ENCODE measurements around the gene SNAPC1.
A peak's percentile ranks its signal among the peaks of the same experiment; 100 is the strongest.

Gene SNAPC1

DNA sequence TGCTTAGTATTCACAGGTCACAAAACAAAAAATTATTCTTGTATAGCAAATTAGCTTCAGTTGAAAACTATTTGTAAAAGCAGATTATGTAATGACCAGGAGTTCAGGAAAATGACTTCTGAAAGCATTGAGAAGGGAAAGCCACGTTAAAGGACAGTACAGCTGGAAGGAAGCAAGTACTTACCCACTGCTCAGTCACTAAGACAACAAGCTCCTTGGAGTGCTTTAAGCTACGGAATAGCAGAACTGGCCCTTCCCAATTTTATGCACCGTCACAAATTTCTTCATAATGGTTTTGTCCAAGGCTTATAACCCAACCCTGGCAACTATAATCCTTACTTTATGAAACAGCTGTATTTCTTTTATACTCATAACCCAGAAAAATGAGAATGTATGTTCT is 13.0 kb upstream of the SNAPC1 start:
- H3K4me3 ChIP-seq (ENCODE audit: low read depth, low read length): peak overlapping the region; percentile 79
- DNase-seq (ENCODE audit: low read depth): no peak
- TF ChIP-seq, protein P1, sequence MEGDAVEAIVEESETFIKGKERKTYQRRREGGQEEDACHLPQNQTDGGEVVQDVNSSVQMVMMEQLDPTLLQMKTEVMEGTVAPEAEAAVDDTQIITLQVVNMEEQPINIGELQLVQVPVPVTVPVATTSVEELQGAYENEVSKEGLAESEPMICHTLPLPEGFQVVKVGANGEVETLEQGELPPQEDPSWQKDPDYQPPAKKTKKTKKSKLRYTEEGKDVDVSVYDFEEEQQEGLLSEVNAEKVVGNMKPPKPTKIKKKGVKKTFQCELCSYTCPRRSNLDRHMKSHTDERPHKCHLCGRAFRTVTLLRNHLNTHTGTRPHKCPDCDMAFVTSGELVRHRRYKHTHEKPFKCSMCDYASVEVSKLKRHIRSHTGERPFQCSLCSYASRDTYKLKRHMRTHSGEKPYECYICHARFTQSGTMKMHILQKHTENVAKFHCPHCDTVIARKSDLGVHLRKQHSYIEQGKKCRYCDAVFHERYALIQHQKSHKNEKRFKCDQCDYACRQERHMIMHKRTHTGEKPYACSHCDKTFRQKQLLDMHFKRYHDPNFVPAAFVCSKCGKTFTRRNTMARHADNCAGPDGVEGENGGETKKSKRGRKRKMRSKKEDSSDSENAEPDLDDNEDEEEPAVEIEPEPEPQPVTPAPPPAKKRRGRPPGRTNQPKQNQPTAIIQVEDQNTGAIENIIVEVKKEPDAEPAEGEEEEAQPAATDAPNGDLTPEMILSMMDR (IDR thresholded peaks at IDR 0.05; ENCODE audit: insufficient read depth, low read depth, low read length, missing control alignments): no peak

DNA sequence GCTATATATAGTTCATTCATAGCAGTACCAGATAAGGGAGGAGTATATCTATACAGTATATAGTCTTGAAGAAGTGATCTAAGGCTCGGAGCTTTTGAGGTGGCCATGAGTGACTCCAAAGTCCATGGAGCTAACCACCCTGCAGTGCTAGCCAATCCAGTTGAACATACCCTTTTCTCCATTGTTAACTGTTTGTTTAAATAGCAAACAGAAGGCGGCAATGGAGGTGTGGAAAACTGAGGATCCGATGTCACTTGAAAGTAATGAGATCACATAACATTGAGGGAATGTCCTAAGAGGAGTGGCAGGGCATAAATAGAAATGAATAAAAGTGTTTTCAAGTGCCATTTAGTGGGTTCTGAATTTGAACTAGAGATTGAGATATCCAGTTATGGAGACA is 12.4 kb upstream of the SNAPC1 start:
- peak overlapping the region; percentile 79 for H3K4me3 ChIP-seq (ENCODE audit: low read depth, low read length)
- TF ChIP-seq, protein P1 (IDR thresholded peaks at IDR 0.05; ENCODE audit: insufficient read depth, low read depth, low read length, missing control alignments): no peak
- peak; percentile 5 for DNase-seq (ENCODE audit: low read depth)

DNA sequence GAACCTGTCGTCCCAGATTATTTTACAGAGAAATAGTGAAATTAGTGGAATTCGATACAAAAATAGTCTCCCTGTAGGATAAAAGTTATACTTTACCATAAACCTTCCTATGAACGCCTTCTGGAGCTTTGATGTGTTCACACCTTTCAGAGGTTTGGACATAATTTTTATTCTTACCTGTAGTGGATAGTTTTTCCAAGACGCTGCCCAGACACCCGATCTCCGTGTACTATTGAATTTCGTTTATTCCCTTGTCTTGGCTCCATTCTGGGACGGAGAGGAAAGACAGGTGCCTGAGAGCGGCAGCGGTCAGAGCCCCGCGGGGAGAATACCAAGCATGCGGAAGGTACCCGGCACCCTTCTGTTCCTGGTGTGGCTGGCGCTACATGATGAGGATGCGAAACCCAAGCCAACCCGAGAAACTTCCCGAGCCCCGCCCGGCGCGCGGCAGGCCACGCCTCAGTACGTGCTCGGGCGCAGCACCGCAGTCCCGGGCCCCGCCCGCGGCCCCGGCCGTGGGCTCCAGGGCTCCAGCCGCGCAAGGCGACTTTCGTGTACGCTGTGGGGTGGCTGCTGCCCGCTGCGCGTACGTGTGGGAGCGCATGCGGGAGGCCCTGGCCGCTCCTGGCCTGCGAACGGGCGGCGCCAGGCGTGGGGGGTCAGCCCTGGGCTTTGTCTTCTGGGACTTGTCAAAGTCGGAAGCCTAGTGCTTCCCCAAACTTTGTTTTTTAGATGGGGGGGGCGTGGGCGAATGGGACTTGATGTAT is 11.3 kb upstream of the SNAPC1 start:
- TF ChIP-seq, protein P1 (IDR thresholded peaks at IDR 0.05; ENCODE audit: insufficient read depth, low read depth, low read length, missing control alignments): no peak
- H3K4me3 ChIP-seq (ENCODE audit: low read depth, low read length): peak overlapping the region; percentile 79
- peak; percentile 91 for DNase-seq (ENCODE audit: low read depth)

DNA sequence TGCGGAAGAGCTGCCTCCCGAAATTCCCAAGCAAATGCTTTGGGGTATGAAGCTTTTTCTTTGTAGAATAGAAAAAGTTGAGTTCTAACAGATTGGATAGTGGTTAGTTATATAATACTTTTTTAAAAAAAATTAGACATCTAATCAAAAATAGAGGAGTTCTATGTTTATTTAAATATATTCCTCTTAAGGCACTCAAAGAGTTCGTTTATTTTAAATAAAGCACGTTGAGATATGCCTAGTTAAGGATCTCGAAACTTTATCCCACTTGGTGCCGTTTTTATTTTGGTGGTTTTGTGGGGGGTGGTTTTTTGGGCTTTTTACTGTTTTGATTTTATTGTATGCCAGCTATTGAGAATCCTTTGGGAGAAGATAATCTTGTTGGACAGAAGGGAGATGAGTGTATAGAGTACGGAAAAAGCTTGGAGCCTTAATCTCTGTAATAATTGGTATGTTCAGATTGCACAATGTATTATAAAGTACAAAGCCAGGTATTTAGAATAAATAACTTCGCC is 10.7 kb upstream of the SNAPC1 start:
- TF ChIP-seq, protein P1 (IDR thresholded peaks at IDR 0.05; ENCODE audit: insufficient read depth, low read depth, low read length, missing control alignments): no peak
- no peak for DNase-seq (ENCODE audit: low read depth)
- peak overlapping the region; percentile 79 for H3K4me3 ChIP-seq (ENCODE audit: low read depth, low read length)

DNA sequence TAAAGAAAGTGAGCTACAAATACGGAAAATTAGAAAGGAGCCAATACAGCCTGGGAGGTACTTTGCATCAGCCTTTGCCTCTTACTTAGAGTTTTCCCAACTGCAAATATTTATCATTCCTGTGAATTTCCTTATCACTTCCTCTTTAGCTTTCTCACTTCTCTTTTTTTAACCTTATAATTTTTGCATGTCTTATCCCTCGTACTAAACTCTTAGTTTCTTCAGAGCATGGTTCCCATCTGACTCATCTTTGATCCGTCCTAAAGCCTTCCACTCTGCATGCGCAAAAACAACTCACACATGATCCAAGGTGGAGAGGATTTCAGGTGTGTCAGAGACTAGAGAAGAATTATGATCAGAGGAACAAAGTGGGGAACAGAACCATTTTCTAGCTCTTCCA is 9.6 kb upstream of the SNAPC1 start:
- DNase-seq (ENCODE audit: low read depth): peak; percentile 36
- peak overlapping the region; percentile 79; the same call in 1 of the 2 replicates for H3K4me3 ChIP-seq (ENCODE audit: low read depth, low read length)
- TF ChIP-seq, protein P1 (IDR thresholded peaks at IDR 0.05; ENCODE audit: insufficient read depth, low read depth, low read length, missing control alignments): no peak

DNA sequence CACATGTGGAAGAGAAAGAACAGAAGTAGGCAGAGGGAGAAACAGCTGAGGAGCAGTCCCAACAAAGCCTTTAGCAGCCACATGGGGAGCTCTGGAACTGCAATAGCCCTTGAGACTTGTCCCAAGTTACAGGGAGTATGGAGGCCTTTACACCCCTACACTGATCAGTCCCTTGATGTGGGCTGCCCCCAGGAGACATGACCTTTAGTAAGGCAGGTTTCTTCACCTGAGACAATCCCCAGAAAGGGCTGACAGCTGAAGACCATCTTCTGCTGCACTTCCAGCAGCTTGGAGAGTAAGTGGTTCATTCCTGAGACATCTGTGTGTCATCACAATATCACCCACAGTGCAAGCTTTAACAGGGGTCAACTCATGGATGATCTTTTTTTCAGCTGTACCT is 8.6 kb upstream of the SNAPC1 start:
- DNase-seq (ENCODE audit: low read depth): peak; percentile 6
- no peak overlapping the region for H3K4me3 ChIP-seq (ENCODE audit: low read depth, low read length)
- TF ChIP-seq, protein P1 (IDR thresholded peaks at IDR 0.05; ENCODE audit: insufficient read depth, low read depth, low read length, missing control alignments): peak; percentile 7

Measured in GM12865 (cell line).